Right kidney (tissue), 1 donor: ENCODE data around the gene SHE.

Source experiments
- DNase-seq: peaks from one replicate; pipeline ENCODE4 v3.0.0-alpha.2; 2016

SHE gene

DNA sequence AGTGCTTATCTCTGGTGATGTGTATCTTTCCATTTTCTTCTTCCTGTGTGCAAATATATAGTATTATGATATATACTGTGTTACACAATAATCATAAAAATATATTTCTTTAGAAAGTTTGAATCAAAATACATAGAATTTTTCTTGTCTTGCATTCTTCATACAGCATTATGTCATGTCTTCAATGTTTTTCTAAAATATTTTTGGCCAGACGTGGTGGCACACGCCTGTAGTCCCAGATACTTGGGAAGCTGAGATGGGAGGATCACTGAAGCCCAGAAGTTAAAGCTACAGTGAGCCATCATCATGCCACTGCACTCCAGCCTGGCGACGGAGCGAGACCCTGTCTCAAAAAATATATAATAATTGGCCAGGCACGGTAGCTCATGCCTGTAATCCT, 55.4 kb downstream of the SHE start:
- no peak for DNase-seq

DNA sequence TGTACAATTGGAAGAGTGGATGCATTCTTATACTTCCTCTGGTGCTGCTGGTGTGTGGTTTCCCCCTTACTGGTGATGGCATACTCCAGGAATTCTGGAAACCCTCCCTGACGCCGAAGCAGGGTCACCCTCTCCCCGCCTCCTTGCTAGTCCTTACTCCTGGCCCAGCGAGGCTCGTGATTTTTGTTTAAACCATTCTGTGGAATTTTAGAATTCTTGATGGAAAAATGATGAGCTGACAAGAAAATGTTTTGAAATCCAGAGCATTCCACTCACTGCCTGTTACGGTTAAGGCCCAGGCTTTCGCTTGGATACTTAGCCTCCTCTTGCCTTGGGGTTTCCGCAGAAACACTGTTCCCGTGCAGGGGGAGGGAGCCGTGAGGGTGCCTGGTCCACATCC, 55.9 kb downstream of the SHE start:
- DNase-seq, result no peak

DNA sequence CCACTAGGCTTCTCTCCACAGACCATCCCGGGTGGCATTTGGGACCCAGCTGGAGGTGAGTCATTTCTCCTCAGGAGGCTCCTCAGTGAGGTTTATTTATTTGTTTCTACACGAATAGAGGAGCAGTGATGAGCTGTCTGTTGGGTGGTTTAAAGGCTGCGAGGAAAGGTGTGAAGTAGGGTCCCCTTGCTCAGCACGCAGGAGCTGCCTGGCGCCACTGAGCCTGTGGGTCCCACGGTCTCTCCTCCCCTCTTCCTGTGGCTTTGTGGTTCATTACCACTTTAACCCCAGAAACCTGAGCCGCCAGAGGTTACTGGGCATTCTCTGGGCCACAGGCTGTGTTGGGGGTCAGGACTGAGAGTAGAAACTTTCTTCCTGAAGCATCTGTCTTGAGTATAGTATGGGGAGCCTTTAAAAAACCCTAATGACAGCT, 57.2 kb downstream of the SHE start:
- DNase-seq, result no peak

DNA sequence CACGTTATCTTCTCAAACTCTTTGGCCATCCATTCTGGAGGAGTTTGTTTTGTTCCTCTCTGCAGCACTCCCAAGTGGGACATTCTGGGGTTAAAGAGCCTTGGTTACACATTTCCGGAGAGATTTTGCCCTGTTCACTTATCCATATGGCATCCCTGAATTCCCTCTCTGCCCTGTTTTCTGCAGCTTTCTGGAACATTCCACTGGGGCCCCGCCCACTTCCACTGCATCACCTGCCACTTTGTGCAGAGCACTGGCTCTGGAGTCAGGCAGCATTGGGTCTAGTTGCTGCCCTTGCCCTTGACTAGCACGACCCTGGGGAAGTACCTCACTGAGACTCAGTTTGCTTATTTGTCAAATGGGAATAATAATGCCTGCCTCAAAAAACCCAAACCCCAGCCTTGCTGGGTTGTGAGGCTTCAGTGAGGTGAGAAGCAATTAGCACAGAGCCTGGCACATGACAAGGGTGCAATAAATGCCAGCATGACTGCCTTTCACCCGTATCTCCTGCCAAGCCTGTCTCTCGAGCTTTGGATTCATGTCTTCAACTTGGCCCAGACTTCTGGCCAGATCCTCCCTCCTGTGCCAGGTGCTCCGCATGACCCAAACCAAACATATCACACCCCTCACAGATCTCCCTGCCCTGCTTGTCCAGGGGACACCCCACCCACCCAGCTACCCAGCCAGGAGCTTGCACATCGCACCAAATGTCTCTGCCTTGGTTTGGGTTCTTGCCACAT, 58.8 kb downstream of the SHE start:
- no peak for DNase-seq

DNA sequence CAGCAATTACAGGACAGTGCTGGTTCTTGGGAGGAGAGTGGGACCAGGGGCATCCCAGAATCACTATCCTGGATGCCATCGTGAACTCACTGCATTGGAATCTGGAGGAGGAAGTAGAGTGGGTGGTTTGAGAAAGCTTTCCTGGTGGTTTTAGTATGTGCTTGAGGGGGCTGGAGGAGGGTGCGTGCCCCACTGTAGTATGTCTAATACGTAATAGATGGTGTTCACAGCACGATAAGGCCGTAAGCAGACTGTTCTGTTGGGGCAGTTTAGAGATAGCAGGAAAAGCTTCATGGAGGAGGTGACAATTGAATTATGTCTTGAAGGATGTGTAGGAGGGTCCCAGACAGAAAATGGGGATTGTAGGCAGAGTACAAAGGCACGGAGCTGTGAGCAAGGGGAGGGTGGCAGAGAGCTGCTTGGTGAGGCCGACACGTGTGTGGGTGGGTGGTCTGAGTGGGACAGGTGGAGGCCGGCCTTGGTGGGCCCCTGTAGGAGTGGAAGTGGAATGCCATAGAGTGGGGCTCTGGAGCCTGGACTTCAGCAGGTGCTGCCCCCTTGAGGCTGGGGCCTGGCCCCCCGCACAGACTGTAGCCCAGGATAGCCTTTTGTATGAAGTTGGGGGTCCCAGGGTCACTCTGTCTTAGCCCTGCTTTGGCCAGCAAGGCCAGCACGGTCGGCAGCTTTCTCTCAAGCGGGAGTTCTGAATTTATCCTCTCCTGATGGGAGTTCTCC, 60.0 kb downstream of the SHE start:
- no peak for DNase-seq

DNA sequence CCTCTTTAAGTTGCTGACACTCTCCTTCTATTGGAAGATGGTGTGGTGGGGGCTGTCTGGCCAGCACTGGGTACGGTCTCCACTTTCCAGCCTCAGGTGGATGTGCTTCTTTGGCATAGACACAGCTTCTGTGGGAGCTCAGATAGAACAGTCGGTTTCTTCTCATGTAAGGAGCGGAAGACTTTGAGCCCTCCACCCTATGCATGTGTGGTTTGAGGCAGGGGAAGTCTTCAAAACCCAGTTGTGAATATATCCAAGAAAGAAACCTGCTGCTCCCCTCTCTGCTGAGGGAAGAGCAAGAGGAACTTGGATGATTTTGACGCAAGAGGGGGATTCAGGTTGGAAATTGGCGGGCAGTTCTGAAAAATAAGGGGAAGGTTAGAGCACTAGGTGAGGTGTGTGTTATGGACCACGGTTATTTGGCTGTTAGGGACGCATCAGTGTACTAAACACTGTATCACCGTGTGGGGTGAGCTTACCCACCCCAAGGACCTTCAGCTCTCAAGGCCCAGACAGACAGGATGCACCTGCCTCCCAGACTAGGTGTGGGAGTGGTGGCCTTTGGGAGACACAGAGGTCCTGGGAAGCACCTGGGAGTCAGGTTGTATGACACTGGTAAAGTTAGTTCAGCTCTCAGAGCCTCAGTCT, 60.8 kb downstream of the SHE start:
- no peak for DNase-seq

DNA sequence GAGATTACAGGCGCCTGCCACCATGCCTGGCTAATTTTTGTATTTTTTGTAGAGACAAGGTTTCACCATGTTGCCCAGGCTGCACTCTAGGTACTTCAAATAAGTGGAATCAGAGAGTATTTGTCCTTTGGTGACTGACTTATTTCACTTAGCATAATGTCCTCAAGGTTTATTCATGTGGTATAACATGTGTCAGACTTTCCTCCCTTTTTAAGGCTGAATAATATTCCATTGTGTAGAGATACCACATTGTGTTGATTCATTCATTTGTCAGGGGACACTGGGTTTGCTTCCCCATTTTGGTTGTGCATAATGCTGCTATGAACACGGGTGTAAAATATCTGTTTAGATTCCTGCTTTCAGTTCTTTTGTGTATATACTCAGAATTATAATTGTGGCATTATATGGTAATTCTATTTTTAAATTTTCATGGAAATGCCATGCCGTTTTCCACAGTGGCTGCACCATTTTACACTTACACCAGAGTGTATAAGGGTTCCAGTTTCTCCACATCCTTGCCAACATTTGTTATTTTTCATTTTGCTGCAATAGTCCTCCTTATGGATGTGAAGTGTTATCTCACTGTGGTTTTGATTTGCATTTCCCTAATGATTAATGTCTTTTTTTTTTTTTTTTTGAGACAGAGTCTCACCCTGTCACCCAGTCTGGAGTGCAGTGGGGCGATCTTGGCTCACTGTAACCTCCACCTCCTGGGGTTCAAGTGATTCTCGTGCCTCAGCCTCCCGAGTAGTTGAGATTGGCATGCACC, 62.0 kb downstream of the SHE start:
- DNase-seq, result no peak

DNA sequence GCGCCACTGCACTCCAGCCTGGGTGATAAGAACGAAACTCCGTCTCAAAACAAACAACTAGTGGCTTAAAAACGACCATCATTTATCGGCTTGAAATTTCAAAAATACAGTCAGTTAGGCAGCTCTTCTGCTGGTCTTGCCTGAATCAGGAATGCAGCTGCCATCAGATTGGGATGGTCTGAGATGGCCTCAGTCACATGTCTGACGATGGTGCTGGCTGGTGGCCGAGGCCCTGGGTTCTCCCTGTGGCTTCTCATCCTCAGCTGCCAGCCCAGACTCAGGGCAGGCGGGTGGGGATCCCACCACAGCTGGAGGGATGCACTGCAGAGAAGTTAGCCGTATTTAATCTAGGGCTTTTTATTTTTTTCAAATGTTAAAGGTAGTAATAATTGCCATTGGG, 65.8 kb downstream of the SHE start:
- DNase-seq, result no peak

DNA sequence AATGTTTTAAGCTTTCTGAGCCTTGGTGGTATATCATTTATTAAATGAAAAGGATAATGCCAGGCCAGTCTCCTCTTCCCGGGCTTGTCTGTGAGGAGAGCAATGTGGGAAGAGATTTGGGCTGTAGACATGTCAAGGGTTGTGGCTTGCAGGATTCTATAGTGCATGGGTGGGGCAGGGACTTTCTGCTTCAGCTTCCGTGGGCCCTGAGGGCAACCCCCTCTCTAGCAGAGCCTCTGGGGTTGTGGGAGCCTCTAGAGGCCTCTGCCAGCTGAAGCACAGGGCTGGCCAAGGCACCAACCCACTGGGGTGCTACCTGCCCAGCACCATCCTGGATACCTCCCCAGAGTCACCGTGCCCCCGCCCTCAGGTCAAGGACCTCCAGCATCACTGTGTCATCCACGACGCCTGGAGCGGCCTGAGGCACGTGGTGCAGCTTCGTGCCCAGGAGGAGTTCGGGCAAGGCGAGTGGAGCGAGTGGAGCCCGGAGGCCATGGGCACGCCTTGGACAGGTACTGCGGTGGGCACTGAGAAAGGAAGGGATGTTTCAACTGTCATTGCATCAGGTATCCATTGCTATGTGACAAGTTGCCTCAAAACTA, 66.5 kb downstream of the SHE start:
- DNase-seq, result no peak

DNA sequence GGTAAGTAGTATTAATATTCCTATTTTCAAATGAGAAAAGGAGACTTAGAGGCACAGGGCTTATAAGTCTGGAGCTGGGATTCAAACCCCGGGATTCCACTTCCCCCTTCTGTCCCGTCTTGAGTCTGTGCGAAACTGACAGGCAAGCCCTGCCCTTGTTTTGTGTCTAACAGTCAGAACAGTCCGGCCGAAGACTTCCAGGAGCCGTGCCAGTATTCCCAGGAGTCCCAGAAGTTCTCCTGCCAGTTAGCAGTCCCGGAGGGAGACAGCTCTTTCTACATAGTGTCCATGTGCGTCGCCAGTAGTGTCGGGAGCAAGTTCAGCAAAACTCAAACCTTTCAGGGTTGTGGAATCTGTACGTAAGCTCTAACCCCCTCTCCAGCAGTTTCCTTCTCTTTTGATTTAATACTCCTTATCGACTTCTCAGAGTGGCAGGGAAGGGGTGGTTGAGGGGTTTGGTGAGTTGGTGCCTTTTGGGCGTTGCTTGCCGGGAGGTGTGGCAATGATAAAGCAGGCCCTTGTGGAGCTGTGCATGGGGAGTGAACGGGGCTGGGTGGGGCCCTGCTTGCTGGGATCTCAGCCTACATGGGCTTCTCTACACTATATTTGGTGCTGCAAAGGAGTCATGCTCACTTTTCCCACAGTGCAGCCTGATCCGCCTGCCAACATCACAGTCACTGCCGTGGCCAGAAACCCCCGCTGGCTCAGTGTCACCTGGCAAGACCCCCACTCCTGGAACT, 67.7 kb downstream of the SHE start:
- no peak for DNase-seq

DNA sequence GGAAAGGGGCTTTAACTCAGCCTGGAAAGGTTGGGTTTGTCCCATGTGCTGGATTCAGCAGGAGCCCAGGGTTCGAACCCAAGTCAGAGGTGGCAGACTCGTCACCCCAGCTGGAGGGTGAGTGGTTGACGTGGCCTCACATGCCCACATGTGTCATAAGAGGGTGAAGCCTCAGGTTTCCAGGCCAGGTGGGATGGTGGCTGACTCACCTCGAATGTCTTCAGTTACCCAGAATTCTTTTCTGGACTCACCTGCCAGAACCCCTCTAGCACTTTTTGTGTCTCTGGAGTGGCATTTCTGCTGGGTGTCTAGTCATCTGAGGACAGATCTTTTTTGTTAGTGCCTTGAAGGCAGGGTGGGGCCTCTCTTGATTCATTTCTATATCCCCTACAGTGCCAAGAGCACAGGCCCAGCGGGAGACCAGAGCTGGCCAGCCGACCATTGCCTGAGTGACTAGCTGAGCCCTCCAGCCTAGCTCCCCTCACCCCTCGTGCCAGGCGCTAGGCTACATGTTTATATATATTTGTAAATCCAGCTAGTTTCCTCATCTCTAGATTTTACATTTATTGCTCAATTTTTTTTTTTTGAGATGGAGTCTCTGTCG, 68.9 kb downstream of the SHE start:
- DNase-seq, result no peak

DNA sequence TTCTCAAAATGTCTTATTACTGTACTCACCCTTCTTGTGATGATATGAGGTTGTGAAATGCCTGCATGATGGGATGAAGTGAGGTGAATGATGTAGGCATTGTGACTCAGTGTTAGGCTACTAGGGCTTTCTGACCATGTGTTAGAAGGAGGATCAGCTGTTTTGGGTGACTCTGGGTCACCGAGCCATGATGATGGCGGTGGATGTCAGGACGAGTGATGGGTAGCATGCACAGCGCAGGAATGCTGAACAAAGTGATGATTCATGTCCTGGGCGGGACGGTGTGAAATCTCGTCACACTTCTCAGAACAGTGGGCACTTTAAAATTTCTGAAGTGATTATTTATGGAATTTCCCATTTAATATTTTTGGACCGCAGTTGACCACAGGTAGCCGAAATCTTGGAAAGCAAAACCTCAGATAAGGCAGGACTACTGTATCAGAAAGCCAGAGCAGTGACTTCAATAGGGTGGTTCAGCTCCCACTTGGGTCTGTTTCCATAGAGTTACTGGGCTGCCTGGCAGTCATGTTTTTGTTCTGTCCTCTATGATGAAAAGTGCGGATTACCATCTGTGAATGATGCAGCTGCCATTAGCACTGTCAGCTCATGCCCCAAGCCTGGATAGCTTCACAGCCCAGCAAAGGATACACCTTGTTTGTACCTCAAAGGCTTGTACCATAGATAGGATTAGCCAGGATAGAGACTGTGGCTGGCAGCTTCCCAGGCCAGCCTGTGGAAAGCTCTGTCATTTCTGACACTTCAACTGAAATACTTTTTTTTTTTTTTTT, 70.4 kb downstream of the SHE start:
- DNase-seq, result no peak

DNA sequence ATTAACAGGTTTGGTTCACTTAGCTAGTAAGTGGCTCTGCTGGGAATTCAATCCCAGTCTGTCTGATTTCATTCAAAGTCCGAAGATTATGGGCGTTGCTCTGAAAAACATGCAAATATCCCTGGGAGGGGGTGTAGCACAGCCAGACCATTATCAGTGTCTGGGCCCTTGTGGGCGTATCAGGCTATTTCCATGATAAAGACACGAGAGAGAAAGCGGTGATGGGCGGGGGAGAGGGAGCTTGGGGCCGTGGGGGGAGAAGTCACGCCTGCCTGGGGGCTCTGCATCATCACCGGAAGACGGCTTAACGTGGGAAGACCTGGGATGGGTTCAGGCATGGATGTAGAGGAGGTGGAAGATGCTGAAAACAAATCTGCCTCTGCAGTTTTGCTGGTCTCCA, 71.3 kb downstream of the SHE start:
- no peak for DNase-seq

DNA sequence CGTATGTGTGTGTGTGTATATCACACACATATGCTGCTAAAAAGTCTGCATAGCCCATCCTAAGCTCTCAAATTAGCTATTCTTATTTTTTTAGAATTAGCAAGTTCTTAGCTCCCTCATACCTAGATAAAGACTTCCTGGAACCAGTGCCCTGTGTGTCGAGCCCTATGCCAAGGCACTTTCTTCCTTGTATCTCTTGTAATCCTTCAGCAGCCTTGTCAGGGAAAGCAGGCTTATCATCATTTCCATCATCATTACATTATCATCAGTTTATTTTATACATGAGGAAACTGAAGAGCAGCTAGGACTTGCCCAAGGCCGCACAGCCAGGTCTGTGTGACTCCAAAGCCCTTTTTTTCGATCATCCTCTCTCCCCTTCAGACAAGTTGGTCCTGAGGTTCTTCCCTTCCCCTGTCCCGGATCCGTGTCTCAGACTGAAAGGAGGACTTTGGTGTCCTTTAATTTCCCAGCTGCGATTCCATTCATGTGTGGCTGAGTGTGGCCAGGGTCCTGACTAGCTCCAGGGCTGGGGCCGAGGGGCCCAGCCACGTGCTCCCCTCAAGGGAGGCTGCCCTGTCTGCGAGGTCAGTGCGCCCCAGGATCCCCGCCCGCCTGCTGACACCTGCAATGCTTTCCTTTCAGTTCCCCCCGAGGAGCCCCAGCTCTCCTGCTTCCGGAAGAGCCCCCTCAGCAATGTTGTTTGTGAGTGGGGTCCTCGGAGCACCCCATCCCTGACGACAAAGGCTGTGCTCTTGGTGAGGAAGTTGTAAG, 72.2 kb downstream of the SHE start:
- no peak for DNase-seq
